GM18951 (cell line): ENCODE data around the gene TSPAN18.

ENCODE experiments used
- POLR2A ChIP-seq: IDR thresholded peaks from 4 replicates; pipeline ENCODE4 v1.6.1; 2011; ENCODE audit warnings: mild to moderate bottlenecking; ENCODE audit not compliant: insufficient read length, insufficient read depth; ENCODE audit errors: extremely low read depth
- in situ Hi-C: fragments of 300-500 bp; cut with MboI; formaldehyde crosslinking; loops from one replicate; pipeline ENCODE4 v1.12.0; 2022; ENCODE audit warnings: low sequenced_read_pairs, mixed read lengths, inconsistent platforms; ENCODE audit not compliant: unreplicated experiment

The TSPAN18 gene

GRCh38 chr11:44957040-44957515 lies 230.3 kb downstream of the TSPAN18 start:
- in situ Hi-C loops: no loop called here

GRCh38 chr11:44957776-44958564 lies 231.2 kb downstream of the TSPAN18 start:
- in situ Hi-C loops: no loop called here
- TF ChIP-seq POLR2A: no peak

More at GRCh38 chr11:44957040-44957515, 230.3 kb downstream of the TSPAN18 start:
- TF ChIP-seq POLR2A: no peak

- in situ Hi-C loops: no loop called here
These were observed 232.3 kb downstream of the TSPAN18 start for GRCh38 chr11:44959064-44959463.

GRCh38 chr11:44960200-44960845 lies 233.6 kb downstream of the TSPAN18 start:
- in situ Hi-C loops: no loop called here
- no peak for TF ChIP-seq POLR2A

More at GRCh38 chr11:44959064-44959463, 232.3 kb downstream of the TSPAN18 start:
- TF ChIP-seq POLR2A: no peak

- no peak for TF ChIP-seq POLR2A
- in situ Hi-C loops: no loop called here
These were observed 235.7 kb downstream of the TSPAN18 start for GRCh38 chr11:44962464-44962863.

GRCh38 chr11:44963136-44963535 lies 236.4 kb downstream of the TSPAN18 start:
- no peak for TF ChIP-seq POLR2A
- in situ Hi-C loops: no loop called here

- in situ Hi-C loops: no loop called here
- TF ChIP-seq POLR2A: no peak
These were observed 237.2 kb downstream of the TSPAN18 start for GRCh38 chr11:44963948-44964347.

- no peak for TF ChIP-seq POLR2A
- in situ Hi-C loops: no loop called here
These were observed 237.9 kb downstream of the TSPAN18 start for GRCh38 chr11:44964526-44965209.

GRCh38 chr11:44966694-44967093 lies 239.9 kb downstream of the TSPAN18 start:
- no peak for TF ChIP-seq POLR2A
- in situ Hi-C loops: no loop called here

- no peak for TF ChIP-seq POLR2A
- in situ Hi-C loops: no loop called here
These were observed 241.3 kb downstream of the TSPAN18 start for GRCh38 chr11:44967930-44968496.

- in situ Hi-C loops: no loop called here
These were observed 241.7 kb downstream of the TSPAN18 start for GRCh38 chr11:44968510-44968909.

GRCh38 chr11:44969651-44970252 lies 243.0 kb downstream of the TSPAN18 start:
- in situ Hi-C loops: no loop called here
- no peak for TF ChIP-seq POLR2A

More at GRCh38 chr11:44968510-44968909, 241.7 kb downstream of the TSPAN18 start:
- no peak for TF ChIP-seq POLR2A

GRCh38 chr11:44970293-44970692 lies 243.5 kb downstream of the TSPAN18 start:
- TF ChIP-seq POLR2A: no peak
- in situ Hi-C loops: no loop called here
